ENCODE data around the gene GSTM3. TPM values are rescaled to one million over a fixed set of nuclear protein-coding genes. Genes with fewer than 3 reads are reported as not detected.

The GSTM3 gene
- total RNA-seq, 4 donors from 2014 or later: 8.2 to 34.1 (median 24.3) TPM

GRCh38 chr1:109728870-109729269, 12.0 kb downstream of the GSTM3 start:
- 57 to 92% methylated on average over 1 to 7 of the region's 7 CpGs for WGBS, 2 donors (ENCODE audit: low coverage in 1 of 2)

GRCh38 chr1:109726728-109727373, 14.0 kb downstream of the GSTM3 start:
- in situ Hi-C loops (cut with MboI; ENCODE audit: low pct_ligation_motif_present in 1 of 4, low pct_unique_long_range_greater_than_20kb in 1 of 4, low sequenced_read_pairs in 3 of 4): no loop called here
- Histone ChIP-seq H3K4me3 (no peak overlapping the region), H3K36me3 (no peaks in the 10 kb centered on the region), H3K9me3 (no peaks in the 10 kb centered on the region), H3K4me1 (peaks cover 0 to 10% (median 2%) of the 10 kb centered on the region in 4 donors), H3K27me3 (no peaks in the 10 kb centered on the region), H3K27ac (no peak overlapping the region)
- WGBS, 2 donors (ENCODE audit: low coverage in 1 of 2): 92 to 93% methylated on average over 6 to 12 of the region's 12 CpGs
- no peak for DNase-seq
- TF ChIP-seq EP300 (IDR thresholded peaks at IDR 0.05; ENCODE audit: low read depth): no peak
- no peak for TF ChIP-seq POLR2AphosphoS5 (IDR thresholded peaks at IDR 0.05)
- TF ChIP-seq CTCF (IDR thresholded peaks at IDR 0.05): no peak
- TF ChIP-seq POLR2A (IDR thresholded peaks at IDR 0.05): no peak
- intact Hi-C loops (cut with DNase I; ENCODE audit: low total_unique reads): no loop called here

More at GRCh38 chr1:109728870-109729269, 12.0 kb downstream of the GSTM3 start:
- DNase-seq: peak; percentile 41
- Histone ChIP-seq H3K9me3 (no peaks in the 10 kb centered on the region), H3K27ac (no peak overlapping the region), H3K4me1 (peaks cover 0 to 16% (median 1%) of the 10 kb centered on the region in 4 donors), H3K36me3 (no peaks in the 10 kb centered on the region), H3K27me3 (no peaks in the 10 kb centered on the region), H3K4me3 (no peak overlapping the region)
- in situ Hi-C loops (cut with MboI; ENCODE audit: low pct_ligation_motif_present in 1 of 4, low pct_unique_long_range_greater_than_20kb in 1 of 4, low sequenced_read_pairs in 3 of 4): no loop called here
- TF ChIP-seq POLR2A (IDR thresholded peaks at IDR 0.05) (no peak), POLR2AphosphoS5 (IDR thresholded peaks at IDR 0.05) (no peak), EP300 (IDR thresholded peaks at IDR 0.05; ENCODE audit: low read depth) (no peak), CTCF (IDR thresholded peaks at IDR 0.05) (no peak)
- intact Hi-C loops (cut with DNase I; ENCODE audit: low total_unique reads): no loop called here

GRCh38 chr1:109726007-109726406, 14.8 kb downstream of the GSTM3 start:
- in situ Hi-C loops (cut with MboI; ENCODE audit: low pct_ligation_motif_present in 1 of 4, low pct_unique_long_range_greater_than_20kb in 1 of 4, low sequenced_read_pairs in 3 of 4): no loop called here
- no peaks in the 10 kb centered on the region for H3K27me3 ChIP-seq
- intact Hi-C loops (cut with DNase I; ENCODE audit: low total_unique reads): no loop called here
- no peak for DNase-seq
- no peaks in the 10 kb centered on the region for H3K9me3 ChIP-seq
- H3K4me3 ChIP-seq: no peak overlapping the region
- H3K36me3 ChIP-seq: no peaks in the 10 kb centered on the region
- peaks cover 0 to 4% (median under 1%) of the 10 kb centered on the region in 4 donors for H3K4me1 ChIP-seq
- TF ChIP-seq CTCF (IDR thresholded peaks at IDR 0.05): no peak
- TF ChIP-seq POLR2A (IDR thresholded peaks at IDR 0.05): no peak
- TF ChIP-seq POLR2AphosphoS5 (IDR thresholded peaks at IDR 0.05): no peak
- TF ChIP-seq EP300 (IDR thresholded peaks at IDR 0.05; ENCODE audit: low read depth): no peak
- 68 to 100% methylated on average over 1 of the region's 1 CpG for WGBS, 2 donors (ENCODE audit: low coverage in 1 of 2)
- no peak overlapping the region for H3K27ac ChIP-seq

- no peak for DNase-seq
- no peak overlapping the region for H3K4me3 ChIP-seq
- no peaks in the 10 kb centered on the region for H3K36me3 ChIP-seq
- WGBS, 2 donors (ENCODE audit: low coverage in 1 of 2): 88 to 95% methylated on average over 4 of the region's 4 CpGs
- no peaks in the 10 kb centered on the region for H3K27me3 ChIP-seq
- intact Hi-C loops (cut with DNase I; ENCODE audit: low total_unique reads): no loop called here
- H3K9me3 ChIP-seq: no peaks in the 10 kb centered on the region
- TF ChIP-seq POLR2A (IDR thresholded peaks at IDR 0.05) (no peak), POLR2AphosphoS5 (IDR thresholded peaks at IDR 0.05) (no peak), CTCF (IDR thresholded peaks at IDR 0.05) (no peak), EP300 (IDR thresholded peaks at IDR 0.05; ENCODE audit: low read depth) (no peak)
- H3K4me1 ChIP-seq: peaks cover 0 to 4% (median under 1%) of the 10 kb centered on the region in 4 donors
- H3K27ac ChIP-seq: no peak overlapping the region
- in situ Hi-C loops (cut with MboI; ENCODE audit: low pct_ligation_motif_present in 1 of 4, low pct_unique_long_range_greater_than_20kb in 1 of 4, low sequenced_read_pairs in 3 of 4): no loop called here
These were observed 15.3 kb downstream of the GSTM3 start for GRCh38 chr1:109725510-109725909.
